Activated CD4-positive, alpha-beta T cell treated with anti-CD3 and anti-CD28 coated beads, Interleukin-2, amount 50 U/mL, for 4 hours (primary cell): Measurements from ENCODE around the gene ST8SIA5.

Experiments
- DNase-seq, 2 experiments: peaks; one replicate each; pipeline ENCODE4 v3.0.0-alpha.2; 2020

Gene ST8SIA5

GRCh38 chr18:46704816-46705215, 52.0 kb downstream of the ST8SIA5 start:
- DNase-seq = no peak

GRCh38 chr18:46704189-46704588, 52.7 kb downstream of the ST8SIA5 start:
- no peak for DNase-seq

GRCh38 chr18:46702471-46702870, 54.4 kb downstream of the ST8SIA5 start:
- no peak for DNase-seq

GRCh38 chr18:46700066-46700824, 56.6 kb downstream of the ST8SIA5 start:
- no peak for DNase-seq

GRCh38 chr18:46696702-46697101, 60.2 kb downstream of the ST8SIA5 start:
- no peak for DNase-seq

- DNase-seq = no peak
These were observed 60.6 kb downstream of the ST8SIA5 start for GRCh38 chr18:46696268-46696667.

- DNase-seq = no peak
These were observed 62.9 kb downstream of the ST8SIA5 start for GRCh38 chr18:46693996-46694395.

GRCh38 chr18:46688853-46689525, 67.9 kb downstream of the ST8SIA5 start:
- DNase-seq = no peak

GRCh38 chr18:46686186-46686585, 70.7 kb downstream of the ST8SIA5 start:
- DNase-seq = no peak

GRCh38 chr18:46683252-46683651, 73.6 kb downstream of the ST8SIA5 start:
- DNase-seq = no peak

- DNase-seq = no peak
These were observed 75.8 kb downstream of the ST8SIA5 start for GRCh38 chr18:46680784-46681695.

GRCh38 chr18:46679846-46680598, 76.8 kb downstream of the ST8SIA5 start:
- DNase-seq = no peak

GRCh38 chr18:46678785-46679399, 78.0 kb downstream of the ST8SIA5 start:
- no peak for DNase-seq

- no peak for DNase-seq
These were observed 78.8 kb downstream of the ST8SIA5 start for GRCh38 chr18:46678041-46678440.

- no peak for DNase-seq
These were observed 79.2 kb downstream of the ST8SIA5 start for GRCh38 chr18:46677611-46678010.

- DNase-seq = no peak
These were observed 80.5 kb downstream of the ST8SIA5 start for GRCh38 chr18:46676182-46676835.

- DNase-seq = no peak
These were observed 81.7 kb downstream of the ST8SIA5 start for GRCh38 chr18:46675112-46675511.

GRCh38 chr18:46672062-46672970, 84.5 kb downstream of the ST8SIA5 start:
- DNase-seq = no peak

GRCh38 chr18:46668694-46669093, 88.2 kb downstream of the ST8SIA5 start:
- no peak for DNase-seq

GRCh38 chr18:46668135-46668534, 88.7 kb downstream of the ST8SIA5 start:
- DNase-seq = no peak

GRCh38 chr18:46663539-46663938, 93.3 kb downstream of the ST8SIA5 start:
- DNase-seq = no peak
